WERI-Rb-1 (cell line): ENCODE results near the gene HHIPL2.
"Not testable (repeated sequence)": the region's sequence is repeated elsewhere in the genome, so short reads cannot be mapped to it uniquely, and the experiment has no call there.

Experiments used
- DNase-seq: peaks from one replicate; pipeline ENCODE4 v3.0.0-alpha.2; 2020
- H3K27ac ChIP-seq: fragments of 250-450 bp; sonication (Bioruptor Pico); 2 replicates; pipeline ENCODE4 v1.5.1; 2020; ENCODE audit warnings: mild to moderate bottlenecking, moderate library complexity
- H3K27me3 ChIP-seq: fragments of 250-450 bp; sonication (Bioruptor Pico); 2 replicates; pipeline ENCODE4 v1.5.1; 2021; ENCODE audit warnings: mild to moderate bottlenecking, low read depth, moderate library complexity; ENCODE audit not compliant: insufficient read depth, severe bottlenecking
- H3K36me3 ChIP-seq: fragments of 250-450 bp; sonication (Bioruptor Pico); 2 replicates; pipeline ENCODE4 v1.5.1; 2020; ENCODE audit warnings: mild to moderate bottlenecking, moderate library complexity
- H3K4me3 ChIP-seq: 2 replicates; pipeline ENCODE4 v1.5.1; 2011; ENCODE audit warnings: low read depth, mild to moderate bottlenecking, control low read depth, low read length
- H3K9me3 ChIP-seq: fragments of 250-450 bp; sonication (Bioruptor Pico); 2 replicates; pipeline ENCODE4 v1.5.1; 2021; ENCODE audit warnings: mild to moderate bottlenecking, moderate library complexity; ENCODE audit not compliant: severe bottlenecking
- TF ChIP-seq, protein P1 (sequence below): IDR thresholded peaks from 2 replicates; pipeline ENCODE4 v1.5.1; 2011; ENCODE audit warnings: low read depth, mild to moderate bottlenecking, control low read depth, inconsistent platforms, low read length

The HHIPL2 gene

DNA sequence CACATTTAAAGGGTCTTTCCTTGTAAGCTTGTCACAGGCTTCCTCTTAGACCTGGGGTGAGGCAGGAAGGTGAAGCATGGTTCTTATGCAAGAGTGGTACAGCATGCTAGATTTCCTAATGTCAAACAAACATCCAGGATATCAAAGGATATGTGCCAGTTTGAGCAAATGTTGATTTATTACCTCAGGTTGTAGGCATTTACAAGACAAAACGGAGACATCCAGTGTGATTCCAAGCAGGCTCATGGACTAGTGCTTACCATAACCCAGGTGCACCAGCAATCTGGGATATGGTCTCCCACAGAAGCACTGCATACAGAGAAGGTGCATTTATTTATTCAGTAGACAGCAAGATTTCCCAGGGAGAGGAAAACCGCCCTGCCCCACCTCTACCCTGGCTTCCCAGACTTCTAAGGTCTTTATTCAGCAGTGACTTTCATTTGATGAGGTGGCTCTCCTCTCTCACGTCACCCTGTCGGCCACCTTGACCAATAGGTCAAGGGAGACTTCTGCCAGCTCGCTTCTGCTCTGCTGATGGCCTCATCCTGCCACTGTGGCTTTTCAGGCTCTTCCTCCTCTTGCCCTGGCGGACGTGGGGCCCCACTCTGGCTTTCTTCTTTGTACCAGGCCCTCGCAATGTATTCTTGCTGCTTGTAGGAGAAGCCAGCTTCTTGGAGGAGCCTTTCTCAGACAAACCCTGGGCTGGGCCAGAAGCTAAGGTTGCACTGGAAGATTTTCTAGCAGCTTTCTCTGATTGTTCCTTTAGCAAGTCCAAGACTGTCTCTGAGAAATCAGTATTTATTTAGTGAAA, 25.6 kb downstream of the HHIPL2 start:
- Histone ChIP-seq H3K27me3 (no peaks in the 10 kb centered on the region), H3K9me3 (no peaks in the 10 kb centered on the region), H3K27ac (no peak overlapping the region), H3K4me3 (no peak overlapping the region), H3K36me3 (no peaks in the 10 kb centered on the region)
- TF ChIP-seq, protein P1, sequence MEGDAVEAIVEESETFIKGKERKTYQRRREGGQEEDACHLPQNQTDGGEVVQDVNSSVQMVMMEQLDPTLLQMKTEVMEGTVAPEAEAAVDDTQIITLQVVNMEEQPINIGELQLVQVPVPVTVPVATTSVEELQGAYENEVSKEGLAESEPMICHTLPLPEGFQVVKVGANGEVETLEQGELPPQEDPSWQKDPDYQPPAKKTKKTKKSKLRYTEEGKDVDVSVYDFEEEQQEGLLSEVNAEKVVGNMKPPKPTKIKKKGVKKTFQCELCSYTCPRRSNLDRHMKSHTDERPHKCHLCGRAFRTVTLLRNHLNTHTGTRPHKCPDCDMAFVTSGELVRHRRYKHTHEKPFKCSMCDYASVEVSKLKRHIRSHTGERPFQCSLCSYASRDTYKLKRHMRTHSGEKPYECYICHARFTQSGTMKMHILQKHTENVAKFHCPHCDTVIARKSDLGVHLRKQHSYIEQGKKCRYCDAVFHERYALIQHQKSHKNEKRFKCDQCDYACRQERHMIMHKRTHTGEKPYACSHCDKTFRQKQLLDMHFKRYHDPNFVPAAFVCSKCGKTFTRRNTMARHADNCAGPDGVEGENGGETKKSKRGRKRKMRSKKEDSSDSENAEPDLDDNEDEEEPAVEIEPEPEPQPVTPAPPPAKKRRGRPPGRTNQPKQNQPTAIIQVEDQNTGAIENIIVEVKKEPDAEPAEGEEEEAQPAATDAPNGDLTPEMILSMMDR, result no peak
- DNase-seq, result no peak

DNA sequence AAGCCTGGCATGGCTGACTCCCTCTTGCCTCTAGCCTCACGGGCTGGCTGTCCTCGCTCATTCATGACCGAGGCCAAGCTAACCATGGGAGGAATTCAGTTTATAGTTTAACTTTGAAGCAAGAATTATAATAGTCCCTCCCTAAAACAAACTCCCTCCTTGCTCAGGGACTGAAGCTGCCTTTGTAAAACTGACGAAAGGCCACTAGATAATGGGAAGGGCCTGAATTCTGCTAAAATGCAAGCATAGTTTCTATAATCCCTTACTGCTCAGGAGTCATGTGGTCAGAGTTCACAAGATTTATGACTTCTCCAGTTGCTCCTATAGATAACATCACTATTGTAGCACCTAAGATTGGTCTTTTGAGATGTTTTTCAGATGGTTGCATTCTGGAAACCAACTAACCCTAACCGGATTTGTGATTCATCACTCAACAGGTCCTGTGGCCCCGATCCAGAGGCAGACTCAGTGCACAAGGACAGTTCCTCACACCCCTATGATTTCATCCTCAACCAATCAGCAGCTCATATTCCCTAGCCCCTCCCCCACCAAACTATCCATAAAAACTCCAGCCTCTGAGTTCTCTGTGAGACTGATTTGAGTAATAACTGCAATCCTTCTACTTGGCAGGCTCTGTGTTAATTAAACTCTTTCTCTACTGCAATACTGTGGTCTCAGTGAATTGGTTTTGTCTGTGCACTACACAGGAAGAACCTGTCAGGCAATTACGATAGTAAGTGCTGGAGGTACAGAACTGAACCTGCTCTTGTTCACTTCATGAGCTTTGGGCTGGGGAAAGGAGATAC, 26.4 kb downstream of the HHIPL2 start:
- Histone ChIP-seq H3K27me3 (no peaks in the 10 kb centered on the region), H3K36me3 (no peaks in the 10 kb centered on the region), H3K27ac (no peak overlapping the region), H3K9me3 (no peaks in the 10 kb centered on the region), H3K4me3 (no peak overlapping the region)
- DNase-seq, result no peak
- TF ChIP-seq, protein P1, result no peak

DNA sequence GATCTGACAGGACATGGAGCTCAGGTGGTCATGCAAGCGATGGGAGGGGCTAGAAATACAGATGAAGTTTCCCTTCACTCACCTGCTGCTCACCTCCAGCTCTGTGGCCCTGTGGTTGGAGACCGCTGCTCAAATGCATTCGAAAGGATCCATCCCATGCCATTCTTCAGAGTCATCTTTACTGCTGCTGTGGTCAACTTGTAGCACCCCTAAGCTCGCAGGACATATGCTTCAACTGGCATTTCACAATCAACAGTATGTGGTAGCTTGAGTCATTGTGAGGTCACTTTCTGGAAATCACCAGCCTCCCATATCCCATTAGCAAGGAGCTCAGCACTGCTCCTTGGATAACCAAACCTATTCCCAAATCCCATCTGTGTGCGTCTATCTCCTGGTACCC, 58.4 kb downstream of the HHIPL2 start:
- not testable (repeated sequence) for H3K27me3 ChIP-seq, H3K9me3 ChIP-seq, DNase-seq, H3K4me3 ChIP-seq, H3K27ac ChIP-seq, H3K36me3 ChIP-seq

DNA sequence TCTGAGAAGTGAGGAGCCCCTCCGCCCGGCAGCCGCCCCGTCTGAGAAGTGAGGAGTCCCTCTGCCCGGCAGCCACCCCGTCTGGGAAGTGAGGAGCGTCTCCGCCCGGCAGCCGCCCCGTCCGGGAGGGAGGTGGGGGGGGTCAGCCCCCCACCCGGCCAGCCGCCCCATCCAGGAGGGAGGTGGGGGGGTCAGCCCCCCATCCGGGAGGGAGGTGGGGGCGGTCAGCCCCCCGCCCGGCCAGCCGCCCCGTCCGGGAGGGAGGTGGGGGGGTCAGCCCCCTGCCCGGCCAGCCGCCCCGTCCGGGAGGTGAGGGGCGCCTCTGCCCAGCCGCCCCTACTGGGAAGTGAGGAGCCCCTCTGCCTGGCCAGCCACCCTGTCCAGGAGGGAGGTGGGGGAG, 60.1 kb downstream of the HHIPL2 start:
- H3K4me3 ChIP-seq, H3K9me3 ChIP-seq, H3K27me3 ChIP-seq, H3K27ac ChIP-seq, DNase-seq, H3K36me3 ChIP-seq: not testable (repeated sequence)

DNA sequence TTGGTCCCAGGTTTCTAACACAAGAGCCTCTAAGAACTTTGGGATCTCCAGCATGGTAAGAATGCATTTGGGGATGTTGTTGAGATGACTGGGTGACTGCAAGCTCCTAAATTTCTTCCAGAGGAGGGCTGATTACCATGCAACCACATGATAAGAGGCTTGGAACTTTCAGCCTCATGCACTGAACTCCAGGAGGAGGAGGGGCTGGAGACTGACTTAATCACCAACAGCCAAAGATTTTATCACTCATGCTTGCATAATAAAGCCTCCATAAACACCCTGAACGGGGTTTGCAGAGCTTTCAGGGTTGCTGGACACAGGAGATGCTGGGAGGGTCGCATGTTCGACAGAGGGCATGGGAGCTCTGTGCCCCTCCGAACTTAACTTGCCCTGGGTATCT, 63.9 kb downstream of the HHIPL2 start:
- H3K9me3 ChIP-seq, H3K36me3 ChIP-seq, DNase-seq, H3K4me3 ChIP-seq, H3K27me3 ChIP-seq, H3K27ac ChIP-seq: not testable (repeated sequence)

DNA sequence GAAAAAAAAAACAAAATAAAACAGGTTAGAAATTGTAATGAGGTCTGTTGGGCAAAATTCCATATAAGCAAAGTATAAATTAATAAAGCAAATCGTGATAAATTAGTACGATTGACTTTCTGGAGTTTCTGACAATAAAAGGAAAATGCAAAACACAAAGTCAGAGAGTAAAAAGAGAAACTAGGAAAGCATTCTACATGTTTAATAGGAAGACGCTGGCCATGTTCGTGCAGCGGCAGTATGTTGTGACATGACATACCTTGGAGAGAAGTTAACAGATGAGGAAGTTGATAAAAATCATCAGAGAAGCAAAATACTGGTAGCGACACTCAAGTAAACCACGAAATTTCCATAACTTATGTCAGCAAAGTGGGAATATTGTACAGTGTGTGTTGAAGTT, 68.3 kb downstream of the HHIPL2 start:
- H3K4me3 ChIP-seq, result not testable (repeated sequence)

DNA sequence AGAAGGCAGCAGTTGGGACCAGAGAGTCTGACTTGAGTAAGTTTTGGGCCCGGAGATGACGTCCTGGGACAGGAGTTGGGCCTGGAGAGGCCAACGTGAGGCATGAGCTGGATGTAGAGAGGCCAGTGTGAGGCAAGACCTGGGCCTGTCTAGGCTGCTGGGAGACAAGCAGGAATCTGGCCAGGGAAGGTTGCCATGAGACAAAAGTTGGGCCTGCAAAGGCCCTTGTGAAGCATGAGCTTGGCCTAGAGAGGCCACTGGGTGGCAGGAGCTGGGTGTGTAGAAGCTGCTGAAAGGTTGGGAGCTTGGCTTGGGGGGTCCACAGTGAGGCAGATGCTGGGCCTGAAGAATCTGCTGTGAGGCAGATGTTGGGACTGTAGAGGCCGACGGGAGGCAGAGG, 71.5 kb downstream of the HHIPL2 start:
- not testable (repeated sequence) for H3K27ac ChIP-seq, H3K36me3 ChIP-seq, H3K9me3 ChIP-seq, H3K27me3 ChIP-seq, H3K4me3 ChIP-seq, DNase-seq

More for the DNA sequence above, 68.3 kb downstream of the HHIPL2 start:
- not testable (repeated sequence) for H3K9me3 ChIP-seq, H3K36me3 ChIP-seq, H3K27ac ChIP-seq, DNase-seq, H3K27me3 ChIP-seq

DNA sequence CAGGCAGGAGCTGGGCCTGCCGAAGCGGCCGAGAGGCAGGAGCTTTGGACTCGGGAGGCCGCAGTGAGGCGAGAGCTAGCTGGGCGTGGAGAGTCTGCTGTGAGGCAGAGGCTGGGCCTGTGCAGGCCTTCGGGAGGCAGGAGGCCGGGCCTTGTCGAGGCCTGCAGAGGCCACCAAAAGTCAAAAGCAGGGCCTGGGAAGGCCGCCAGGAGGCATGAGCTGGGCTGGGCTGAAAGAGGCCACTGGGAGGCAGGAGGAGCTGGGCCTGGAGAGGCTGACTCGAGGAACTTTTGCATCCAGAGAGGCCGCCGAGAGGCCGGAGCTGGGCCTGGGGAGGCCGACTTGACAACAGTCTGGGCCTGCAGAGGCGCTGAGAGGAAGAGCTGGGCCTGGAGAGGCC, 74.2 kb downstream of the HHIPL2 start:
- not testable (repeated sequence) for H3K27me3 ChIP-seq, H3K36me3 ChIP-seq, DNase-seq, H3K4me3 ChIP-seq, H3K27ac ChIP-seq, H3K9me3 ChIP-seq

DNA sequence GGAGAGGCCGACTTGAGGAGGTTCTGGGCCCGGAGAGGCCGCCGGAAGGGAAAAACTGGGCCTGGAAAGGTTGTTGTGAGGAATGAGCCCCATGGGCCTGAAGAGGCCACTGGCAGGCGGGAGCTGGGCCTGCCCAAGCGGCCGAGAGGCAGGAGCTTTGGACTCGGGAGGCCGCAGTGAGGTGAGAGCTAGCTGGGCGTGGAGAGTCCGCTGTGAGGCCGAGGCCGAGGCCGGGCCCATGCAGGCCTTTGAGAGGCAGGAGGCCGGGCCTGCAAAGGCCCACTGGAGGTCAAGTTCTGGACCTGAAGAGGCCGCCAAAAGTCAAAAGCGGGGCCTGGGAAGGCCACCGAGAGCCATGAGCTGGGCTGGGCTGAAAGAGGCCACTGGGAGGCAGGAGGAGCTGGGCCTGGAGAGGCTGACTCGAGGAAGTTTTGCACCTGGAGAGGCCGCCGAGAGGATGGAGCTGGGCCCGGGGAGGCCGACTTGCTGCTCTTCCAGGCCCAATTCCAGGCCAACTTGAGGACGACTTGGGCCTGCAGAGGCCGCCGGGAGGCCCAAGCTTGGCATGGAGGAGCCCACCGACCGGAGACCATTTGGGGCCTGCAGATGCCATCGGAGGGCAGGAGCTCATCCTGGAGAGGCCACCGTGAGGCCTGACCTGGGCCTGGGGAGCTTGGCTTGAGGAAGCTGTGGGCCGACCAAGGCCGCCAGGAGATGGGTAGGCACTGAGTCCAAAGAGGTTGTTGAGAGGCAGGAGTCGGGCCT, 74.9 kb downstream of the HHIPL2 start:
- not testable (repeated sequence) for DNase-seq, H3K9me3 ChIP-seq, H3K27me3 ChIP-seq, H3K4me3 ChIP-seq, H3K36me3 ChIP-seq, H3K27ac ChIP-seq
